Psoas muscle (tissue), 8 donors: ENCODE data around the gene KIF23. TPM values are rescaled to one million over a fixed set of nuclear protein-coding genes. Genes with fewer than 3 reads are reported as not detected.

Experiments
- ATAC-seq, 4 donors: fragments of 200-7000 bp; cut with Tn5 transposase; one replicate each; pipeline ENCODE4 v1.9.1; 2020; ENCODE audit warnings: moderate library complexity in 3 of 4, mild to moderate bottlenecking in 2 of 4
- DNase-seq, 2 donors: peaks; one replicate each; pipeline ENCODE4 v3.0.0-alpha.2; 2020
- H3K27ac ChIP-seq: fragments of 200-600 bp; one replicate; pipeline ENCODE4 v1.8.0; 2022
- H3K27me3 ChIP-seq, 3 donors: fragments of 200-600 bp in 1 of 3; one replicate each; pipeline versions ENCODE4 v1.6.1 to v1.8.0; 2013 to 2022; ENCODE audit warnings: low read length in 2 of 3, mild to moderate bottlenecking in 2 of 3, moderate library complexity in 1 of 3; ENCODE audit not compliant: insufficient read depth in 3 of 3
- H3K36me3 ChIP-seq, 2 donors: fragments of 200-600 bp in 1 of 2; one replicate each; pipeline versions ENCODE4 v1.6.1 to v1.8.0; 2013 to 2022; ENCODE audit warnings: low read depth in 1 of 2, mild to moderate bottlenecking in 1 of 2, moderate library complexity in 1 of 2; ENCODE audit not compliant: insufficient read depth in 1 of 2
- H3K4me1 ChIP-seq: fragments of 200-600 bp; one replicate; pipeline ENCODE4 v1.8.0; 2022
- H3K4me3 ChIP-seq: fragments of 200-600 bp; one replicate; pipeline ENCODE4 v1.8.0; 2022; ENCODE audit warnings: mild to moderate bottlenecking
- H3K9me3 ChIP-seq: fragments of 200-600 bp; one replicate; pipeline ENCODE4 v1.8.0; 2022
- CTCF ChIP-seq: fragments of 200-600 bp; IDR thresholded peaks from one replicate; pipeline ENCODE4 v1.8.0; 2022; ENCODE audit warnings: antibody characterized with exemption
- WGBS, 3 donors: extraction: QIAGEN DNeasy Blood & Tissue Kit; methylation state at CpG; one replicate each; pipeline versions ENCODE4 v1.1.6 to v1.1.7; 2013; 5-methylcytosine and 5-hydroxymethylcytosine counted together
- intact Hi-C, 2 donors: fragments of 100-400 bp; cut with DNase I; formaldehyde crosslinking; loops; one replicate each; pipeline versions ENCODE4 v1.11.0 to v1.14.2; 2022
- polyA plus RNA-seq, 3 donors: library from polyadenylated mRNA; stranded (reverse); fragments of 200-250 nt; gene quantifications; one replicate each; pipeline ENCODE4 v1.2.3, GENCODE V29; 2013
- total RNA-seq, 4 donors: library from RNA; stranded (reverse); fragmentation: NEBNext Ultra II Directional in 2 of 4; extraction: Animal tissue kit (Norgen Biotek cat#: 25700) in 2 of 4; gene quantifications; one replicate each; pipeline versions ENCODE4 v1.2.1 to v1.2.4, GENCODE V29; 2021 to 2023
- donor health status: healthy with polysubstance abuse.
- donor health status: DM: no; HTN: no; CAD: no; lungs with moderate emphysema.
- donor health status: Bipolar disorder and iron deficiency.
- donor health status: healthy.
- donor health status: DM: yes; HTN: yes; CAD: no.
- donor health status: DM: no; HTN: no; CAD: no.
- donor health status: DM: no; HTN: no; CAD: no.
- donor health status: DM: yes; HTN: yes; CAD: no.

The KIF23 gene
- total and polyA plus RNA-seq, 7 donors = 0.04 to 0.69 (median 0.41) TPM; not detected in 1

- H3K9me3 ChIP-seq = no peaks in the 10 kb centered on the region
- intact Hi-C loops = no loop called here
- H3K27ac ChIP-seq = no peak overlapping the region
- WGBS, 3 donors = 94 to 97% (median 95%) methylated on average over 5 of the region's 5 CpGs
- no peak overlapping the region for H3K4me3 ChIP-seq
- H3K36me3 ChIP-seq = no peaks in the 10 kb centered on the region
- H3K4me1 ChIP-seq = no peaks in the 10 kb centered on the region
- no peak for ATAC-seq
- no peak for TF ChIP-seq CTCF
- DNase-seq = no peak
- H3K27me3 ChIP-seq = no peaks in the 10 kb centered on the region
Observed at GRCh38 chr15:69434238-69434637, 20.1 kb downstream of the KIF23 start.

- DNase-seq (no peak), ATAC-seq (no peak)
- no peak overlapping the region for H3K4me3 ChIP-seq
- H3K27ac ChIP-seq = no peak overlapping the region
- no peaks in the 10 kb centered on the region for H3K9me3 ChIP-seq
- H3K27me3 ChIP-seq = no peaks in the 10 kb centered on the region
- H3K4me1 ChIP-seq = no peaks in the 10 kb centered on the region
- WGBS, 3 donors = 93 to 94% (median 94%) methylated on average over 18 of the region's 18 CpGs
- intact Hi-C loops = no loop called here
- H3K36me3 ChIP-seq = no peaks in the 10 kb centered on the region
- TF ChIP-seq CTCF = no peak
Observed at GRCh38 chr15:69434679-69435078, 20.5 kb downstream of the KIF23 start.

- 97% methylated on average over 4 of the region's 4 CpGs for WGBS, 3 donors
- DNase-seq (no peak), ATAC-seq (no peak)
- H3K27me3 ChIP-seq = no peaks in the 10 kb centered on the region
- no peak for TF ChIP-seq CTCF
- H3K4me1 ChIP-seq = no peaks in the 10 kb centered on the region
- intact Hi-C loops = no loop called here
- no peaks in the 10 kb centered on the region for H3K36me3 ChIP-seq
- H3K9me3 ChIP-seq = no peaks in the 10 kb centered on the region
- no peak overlapping the region for H3K27ac ChIP-seq
- no peak overlapping the region for H3K4me3 ChIP-seq
Observed at GRCh38 chr15:69435985-69436384, 21.8 kb downstream of the KIF23 start.

- no peak overlapping the region for H3K4me3 ChIP-seq
- no peaks in the 10 kb centered on the region for H3K9me3 ChIP-seq
- H3K36me3 ChIP-seq = no peaks in the 10 kb centered on the region
- WGBS, 3 donors = 94% methylated on average over 4 of the region's 4 CpGs
- H3K4me1 ChIP-seq = no peaks in the 10 kb centered on the region
- no peaks in the 10 kb centered on the region for H3K27me3 ChIP-seq
- H3K27ac ChIP-seq = no peak overlapping the region
- DNase-seq = no peak
- intact Hi-C loops = no loop called here
- no peak for TF ChIP-seq CTCF
- ATAC-seq = no peak
Observed at GRCh38 chr15:69436951-69437350, 22.8 kb downstream of the KIF23 start.

GRCh38 chr15:69439623-69440022 lies 25.5 kb downstream of the KIF23 start:
- Histone ChIP-seq H3K9me3 (no peaks in the 10 kb centered on the region), H3K4me1 (no peaks in the 10 kb centered on the region), H3K4me3 (no peak overlapping the region), H3K27me3 (no peaks in the 10 kb centered on the region), H3K36me3 (no peaks in the 10 kb centered on the region), H3K27ac (no peak overlapping the region)
- no peak for ATAC-seq
- DNase-seq = no peak
- intact Hi-C loops = no loop called here
- TF ChIP-seq CTCF = no peak
- 92 to 96% (median 93%) methylated on average over 4 of the region's 4 CpGs for WGBS, 3 donors
